ENCODE measurements around the gene PCOLCE2.

Gene PCOLCE2

DNA sequence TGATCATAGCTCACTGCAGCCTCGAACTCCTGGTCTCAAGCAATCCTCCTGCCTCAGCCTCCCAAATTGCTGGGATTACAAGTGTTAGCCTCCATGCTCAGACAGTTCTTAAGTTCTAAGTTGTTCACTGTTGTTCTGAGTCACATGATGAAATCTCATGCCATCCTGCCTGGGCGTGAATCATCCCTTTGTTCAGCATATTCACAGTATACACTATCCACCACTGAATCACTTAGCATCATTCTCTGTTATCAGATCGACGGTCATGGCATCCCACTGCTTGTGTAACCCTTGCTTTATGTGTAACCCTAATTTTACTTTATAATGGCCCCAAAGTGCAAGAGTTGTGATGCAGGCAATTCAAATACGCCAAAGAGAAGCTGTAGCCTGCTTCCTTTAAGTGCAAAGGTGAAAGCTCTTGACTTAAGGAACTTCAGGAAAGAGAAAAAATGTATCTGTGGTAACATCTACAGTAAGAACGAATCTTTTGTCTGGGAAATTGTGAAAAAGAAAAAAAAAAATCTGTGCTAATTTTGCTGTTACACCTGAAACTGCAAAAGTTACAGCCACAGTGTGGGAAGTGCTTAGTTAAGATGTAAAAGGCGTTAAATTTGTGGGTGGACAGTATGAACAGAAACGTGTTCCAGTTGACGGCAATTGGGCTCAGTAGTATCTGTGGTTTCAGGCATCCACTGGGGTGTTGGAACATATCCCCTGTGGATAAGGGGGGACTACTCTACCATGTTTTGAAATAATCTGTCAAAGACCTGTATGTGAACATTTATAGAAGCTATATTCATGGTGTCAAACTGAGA lies 80.6 kb downstream of the PCOLCE2 start:
- DNase-seq (ENCODE audit: low spot score), result no peak

DNA sequence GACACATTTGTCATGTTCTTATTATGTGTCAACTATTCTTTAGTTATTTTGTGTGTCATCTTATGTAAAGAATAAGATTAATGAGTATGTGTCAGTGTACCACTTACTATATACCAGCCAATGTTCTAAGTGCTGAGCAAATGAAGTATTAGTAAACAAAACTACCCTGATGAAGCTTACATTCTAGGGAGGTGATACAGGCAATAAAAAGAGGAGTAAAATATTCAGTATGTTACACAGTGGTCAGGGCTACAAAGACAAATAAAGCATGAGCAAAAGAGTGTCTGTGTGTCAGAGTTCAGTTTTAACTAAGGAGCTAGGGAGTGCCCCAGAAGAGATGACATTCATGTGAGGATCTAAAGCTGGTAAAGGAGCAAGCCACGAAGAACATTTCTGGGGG lies 86.0 kb downstream of the PCOLCE2 start:
- no peak for DNase-seq (ENCODE audit: low spot score)

DNA sequence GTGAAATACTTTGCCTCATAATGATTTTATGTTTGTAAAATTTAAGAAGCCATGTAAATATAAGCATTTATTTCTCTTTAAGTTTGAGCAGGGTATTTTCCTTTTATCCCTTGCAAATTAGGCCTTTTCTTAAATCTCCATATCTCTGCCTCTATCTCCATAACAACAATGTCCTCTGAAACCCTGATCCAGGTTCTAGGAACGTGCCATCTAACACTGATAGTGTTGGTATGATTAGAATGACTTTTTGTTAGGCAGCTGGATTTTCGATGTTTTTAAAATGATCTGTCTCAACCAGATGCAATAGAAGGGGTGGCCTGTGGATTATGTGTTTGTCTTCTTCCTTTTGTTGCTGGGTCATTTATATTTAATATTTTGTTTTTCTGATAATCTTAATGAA lies 87.1 kb downstream of the PCOLCE2 start:
- no peak for DNase-seq (ENCODE audit: low spot score)

DNA sequence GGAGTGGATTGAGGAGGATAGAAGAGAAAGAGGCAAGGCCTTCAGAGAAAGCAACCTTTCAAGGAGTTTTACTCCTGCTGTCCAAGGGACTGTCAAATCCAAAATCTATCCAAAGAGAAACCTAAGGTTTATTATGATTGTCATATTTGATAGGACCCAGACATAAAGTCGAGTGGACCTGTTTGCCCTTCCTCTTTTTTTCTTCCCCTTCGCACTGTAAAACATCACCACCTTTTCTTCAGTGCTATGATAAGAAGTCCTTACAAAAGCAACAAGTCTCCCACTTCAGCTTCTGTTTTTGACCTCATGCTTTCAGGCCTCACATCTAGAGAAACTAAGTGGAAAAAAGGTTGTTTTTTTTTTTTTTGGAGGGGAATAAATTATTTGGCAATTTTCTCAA lies 92.1 kb downstream of the PCOLCE2 start:
- DNase-seq (ENCODE audit: low spot score), result no peak

DNA sequence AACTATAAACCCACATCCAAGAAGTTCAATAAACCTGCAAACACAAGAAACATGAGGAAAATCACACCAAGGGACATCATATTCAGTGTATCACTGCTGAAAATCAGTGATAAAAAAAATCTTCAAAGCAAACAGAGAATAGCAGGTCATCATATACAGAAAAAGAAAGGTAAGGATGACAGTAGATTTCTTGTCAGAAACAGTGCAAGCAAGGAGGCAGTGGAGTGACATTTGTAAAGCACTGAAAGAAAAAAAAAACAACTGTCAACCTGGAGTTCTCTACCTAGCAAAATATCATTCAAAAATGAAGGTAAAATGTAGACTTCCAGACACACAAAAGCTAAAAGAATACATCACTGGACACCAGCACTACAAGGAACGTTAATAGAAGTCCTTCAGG lies 93.6 kb downstream of the PCOLCE2 start:
- no peak for DNase-seq (ENCODE audit: low spot score)

GRCh38 chr3:142794508-142794907 lies 94.4 kb downstream of the PCOLCE2 start:
- no peak for DNase-seq (ENCODE audit: low spot score)

- no peak for DNase-seq (ENCODE audit: low spot score)
These were observed 101.2 kb downstream of the PCOLCE2 start for GRCh38 chr3:142787719-142788118.

GRCh38 chr3:142785996-142786395 lies 102.9 kb downstream of the PCOLCE2 start:
- no peak for DNase-seq (ENCODE audit: low spot score)

GRCh38 chr3:142784228-142784627 lies 104.7 kb downstream of the PCOLCE2 start:
- no peak for DNase-seq (ENCODE audit: low spot score)

- DNase-seq (ENCODE audit: low spot score), result no peak
These were observed 106.3 kb downstream of the PCOLCE2 start for GRCh38 chr3:142782616-142783015.

DNA sequence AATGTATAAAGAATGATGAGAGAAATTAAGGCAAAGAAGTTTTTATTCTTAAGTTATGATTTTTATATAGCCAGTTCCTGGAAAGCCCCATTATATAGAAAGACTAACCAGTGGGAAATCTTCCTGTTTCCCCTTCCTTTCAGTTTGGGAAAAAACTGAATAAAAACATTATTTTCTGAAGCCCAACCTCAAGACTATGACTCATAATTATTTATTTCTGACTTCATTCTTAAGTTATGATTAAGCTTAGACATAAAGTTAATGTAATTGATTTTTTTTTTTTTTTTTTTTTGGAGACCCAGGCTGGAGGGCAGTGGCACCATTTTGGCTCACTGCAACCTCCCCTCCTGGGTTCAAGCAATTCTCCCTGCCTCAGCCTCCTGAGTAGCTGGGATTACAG lies 109.3 kb downstream of the PCOLCE2 start:
- DNase-seq (ENCODE audit: low spot score), result no peak

DNA sequence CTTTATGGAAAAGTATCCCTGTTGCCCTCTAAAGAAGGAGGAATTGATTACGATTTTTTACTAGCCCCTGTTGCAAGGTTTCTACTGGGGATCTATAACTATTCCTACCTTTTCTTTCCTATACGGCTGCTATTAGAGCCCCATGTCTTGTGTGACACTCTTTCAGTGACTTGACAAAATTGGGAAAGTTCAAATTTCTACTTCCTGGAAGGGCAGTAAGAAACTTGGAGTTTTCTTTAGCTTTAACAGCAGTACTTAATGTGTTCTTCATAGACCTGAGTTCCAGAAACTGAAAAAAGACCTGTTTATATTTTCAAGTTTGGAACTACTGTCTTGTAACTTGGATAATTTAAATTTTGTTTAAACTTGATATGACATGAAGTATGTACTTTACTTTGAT lies 110.3 kb downstream of the PCOLCE2 start:
- DNase-seq (ENCODE audit: low spot score), result no peak

GRCh38 chr3:142777927-142778326 lies 111.0 kb downstream of the PCOLCE2 start:
- DNase-seq (ENCODE audit: low spot score), result no peak

GRCh38 chr3:142768338-142768737 lies 120.5 kb downstream of the PCOLCE2 start:
- DNase-seq (ENCODE audit: low spot score), result no peak
